Brain microvascular endothelial cell (primary cell): ENCODE measurements around the gene SPIRE1.

Source experiments
- DNase-seq: peaks from one replicate; pipeline ENCODE4 v3.0.0-alpha.2; 2020
- H3K27ac ChIP-seq: fragments of 250-450 bp; sonication (Bioruptor Pico); 2 replicates; pipeline ENCODE4 v1.5.1; 2020; ENCODE audit warnings: mild to moderate bottlenecking, moderate library complexity
- H3K27me3 ChIP-seq: fragments of 250-450 bp; sonication (Bioruptor Pico); replicated peaks from 2 replicates; pipeline ENCODE4 v1.5.1; 2020; ENCODE audit warnings: mild to moderate bottlenecking
- H3K36me3 ChIP-seq: fragments of 250-450 bp; sonication (Bioruptor Pico); replicated peaks from 2 replicates; pipeline ENCODE4 v1.5.1; 2020; ENCODE audit warnings: mild to moderate bottlenecking
- H3K4me3 ChIP-seq: 2 replicates; pipeline ENCODE4 v1.5.1; 2011; ENCODE audit warnings: low read depth, mild to moderate bottlenecking, control low read depth, low read length, moderate library complexity
- CTCF ChIP-seq: IDR thresholded peaks from 2 replicates; pipeline ENCODE4 v1.5.1; 2011; ENCODE audit warnings: low read depth, mild to moderate bottlenecking, moderate library complexity, low read length, control low read depth, inconsistent platforms; ENCODE audit errors: missing control alignments
- in situ Hi-C: cut with HindIII; loops from 2 replicates; pipeline ENCODE4 v1.10.0; 2017; ENCODE audit warnings: low sequenced_read_pairs, low pct_ligation_motif_present

SPIRE1 gene

GRCh38 chr18:12640881-12641200 lies 17.1 kb downstream of the SPIRE1 start:
- no peak for DNase-seq
- Histone ChIP-seq H3K27ac (peak overlapping the region; percentile 79), H3K4me3 (no peak overlapping the region), H3K27me3 (no peaks in the 10 kb centered on the region), H3K36me3 (no peaks in the 10 kb centered on the region)
- in situ Hi-C loops, result no loop called here
- no peak for TF ChIP-seq CTCF

GRCh38 chr18:12639990-12640880 lies 17.7 kb downstream of the SPIRE1 start:
- Histone ChIP-seq H3K27ac (peak overlapping the region; percentile 79), H3K36me3 (no peaks in the 10 kb centered on the region), H3K27me3 (no peaks in the 10 kb centered on the region), H3K4me3 (no peak overlapping the region)
- in situ Hi-C loops, result no loop called here
- DNase-seq, result peak; percentile 88
- peak; percentile 39 for TF ChIP-seq CTCF

GRCh38 chr18:12638644-12639124 lies 19.2 kb downstream of the SPIRE1 start:
- no peaks in the 10 kb centered on the region for H3K27me3 ChIP-seq
- in situ Hi-C loops, result no loop called here
- DNase-seq, result no peak
- H3K4me3 ChIP-seq, result no peak overlapping the region
- no peaks in the 10 kb centered on the region for H3K36me3 ChIP-seq
- H3K27ac ChIP-seq, result no peak overlapping the region
- no peak for TF ChIP-seq CTCF

GRCh38 chr18:12637901-12638643 lies 19.8 kb downstream of the SPIRE1 start:
- DNase-seq, result peak; percentile 12
- in situ Hi-C loops, result no loop called here

GRCh38 chr18:12637393-12637792 lies 20.5 kb downstream of the SPIRE1 start:
- no peaks in the 10 kb centered on the region for H3K36me3 ChIP-seq
- peak overlapping the region; percentile 52 for H3K27ac ChIP-seq
- in situ Hi-C loops, result no loop called here
- TF ChIP-seq CTCF, result no peak
- no peaks in the 10 kb centered on the region for H3K27me3 ChIP-seq
- peak; percentile 40 for DNase-seq
- no peak overlapping the region for H3K4me3 ChIP-seq

More at GRCh38 chr18:12637901-12638643, 19.8 kb downstream of the SPIRE1 start:
- H3K4me3 ChIP-seq, result no peak overlapping the region
- H3K27me3 ChIP-seq, result no peaks in the 10 kb centered on the region
- H3K36me3 ChIP-seq, result no peaks in the 10 kb centered on the region
- no peak for TF ChIP-seq CTCF
- H3K27ac ChIP-seq, result peak overlapping the region; percentile 52
